ENCODE results near the gene SNW1.

The SNW1 gene

DNA sequence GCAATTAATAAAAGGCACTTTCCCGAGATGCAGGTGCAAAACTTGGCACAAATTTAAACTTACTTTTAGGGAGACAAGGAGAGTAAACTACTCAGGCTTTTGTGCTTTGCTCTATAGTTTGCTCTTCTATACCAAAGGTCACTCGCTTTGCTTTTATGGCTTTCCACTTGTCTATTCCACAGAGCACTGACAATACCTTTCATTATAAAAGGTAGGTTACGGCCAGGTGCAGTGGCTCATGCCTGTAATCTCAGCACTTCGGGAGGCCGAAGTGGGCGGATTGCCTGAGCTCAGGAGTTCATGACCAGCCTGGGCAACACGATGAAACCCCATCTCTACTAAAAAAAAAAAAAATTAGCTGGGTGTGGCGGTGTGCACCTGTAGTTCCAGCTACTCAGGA is 86.0 kb downstream of the SNW1 start:
- DNase-seq (ENCODE audit: insufficient read length, low spot score): no peak
- FAIRE-seq: no peak

- FAIRE-seq (no peak), DNase-seq (ENCODE audit: insufficient read length, low spot score) (no peak)
Observed at GRCh38 chr14:77673193-77673592, 87.8 kb downstream of the SNW1 start.
